Neural progenitor cell (in vitro differentiated cells): ENCODE results near the gene GNAS.

Experiments used
- EZH2phosphoT487 ChIP-seq: fragments of 200-600 bp; sonication (generic); IDR thresholded peaks from 2 replicates; pipeline ENCODE4 v1.6.1; 2017; ENCODE audit warnings: antibody characterized with exemption
- TF ChIP-seq, protein P1 (sequence below): fragments of 200-600 bp; sonication (generic); IDR thresholded peaks from 2 replicates; pipeline ENCODE4 v1.5.1; 2017; ENCODE audit warnings: antibody characterized with exemption, mild to moderate bottlenecking

- TF ChIP-seq, protein P1, sequence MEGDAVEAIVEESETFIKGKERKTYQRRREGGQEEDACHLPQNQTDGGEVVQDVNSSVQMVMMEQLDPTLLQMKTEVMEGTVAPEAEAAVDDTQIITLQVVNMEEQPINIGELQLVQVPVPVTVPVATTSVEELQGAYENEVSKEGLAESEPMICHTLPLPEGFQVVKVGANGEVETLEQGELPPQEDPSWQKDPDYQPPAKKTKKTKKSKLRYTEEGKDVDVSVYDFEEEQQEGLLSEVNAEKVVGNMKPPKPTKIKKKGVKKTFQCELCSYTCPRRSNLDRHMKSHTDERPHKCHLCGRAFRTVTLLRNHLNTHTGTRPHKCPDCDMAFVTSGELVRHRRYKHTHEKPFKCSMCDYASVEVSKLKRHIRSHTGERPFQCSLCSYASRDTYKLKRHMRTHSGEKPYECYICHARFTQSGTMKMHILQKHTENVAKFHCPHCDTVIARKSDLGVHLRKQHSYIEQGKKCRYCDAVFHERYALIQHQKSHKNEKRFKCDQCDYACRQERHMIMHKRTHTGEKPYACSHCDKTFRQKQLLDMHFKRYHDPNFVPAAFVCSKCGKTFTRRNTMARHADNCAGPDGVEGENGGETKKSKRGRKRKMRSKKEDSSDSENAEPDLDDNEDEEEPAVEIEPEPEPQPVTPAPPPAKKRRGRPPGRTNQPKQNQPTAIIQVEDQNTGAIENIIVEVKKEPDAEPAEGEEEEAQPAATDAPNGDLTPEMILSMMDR: no peak
- no peak for TF ChIP-seq EZH2phosphoT487
Observed at GRCh38 chr20:58838174-58838573, 14.3 kb upstream of the GNAS start.
